CD4-positive, alpha-beta T cell treated with Interleukin-4 for 1 hour (primary cell): ENCODE measurements around the gene CHMP1A.

Experiments used
- DNase-seq, 2 donors: peaks; one replicate each; pipeline ENCODE4 v3.0.0-alpha.2; 2020 to 2022

Gene CHMP1A

DNA sequence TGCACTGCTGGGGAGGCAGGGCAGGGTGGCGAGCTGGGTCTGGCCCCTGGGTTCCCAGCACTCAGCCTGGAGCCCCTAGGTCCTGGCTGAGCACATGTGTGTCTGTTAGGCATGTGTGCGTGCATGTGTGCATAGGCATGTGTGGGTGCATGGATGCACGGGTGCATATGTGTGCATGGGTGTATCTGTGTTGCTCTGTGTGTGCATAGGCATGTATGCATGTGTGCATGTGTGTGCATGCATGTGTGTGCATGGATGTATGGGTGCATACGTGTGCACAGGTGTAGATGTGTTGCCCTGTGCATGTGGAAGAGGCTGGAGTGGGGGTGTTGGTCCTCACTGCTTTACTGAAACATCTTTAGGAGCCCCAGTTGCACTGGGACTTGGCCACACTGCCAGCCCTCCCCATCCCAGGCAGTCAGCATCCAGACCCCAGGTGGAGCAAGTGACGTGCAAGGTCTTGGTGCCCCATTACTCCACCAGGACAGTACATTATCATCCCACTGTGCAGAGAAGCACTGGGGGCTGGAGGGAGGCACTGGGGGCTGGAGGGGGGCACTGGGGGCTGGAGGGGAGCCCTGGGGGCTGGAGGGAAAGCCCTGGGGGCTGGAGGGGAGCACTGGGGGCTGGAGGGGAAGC is 54.4 kb downstream of the CHMP1A start:
- DNase-seq = no peak

DNA sequence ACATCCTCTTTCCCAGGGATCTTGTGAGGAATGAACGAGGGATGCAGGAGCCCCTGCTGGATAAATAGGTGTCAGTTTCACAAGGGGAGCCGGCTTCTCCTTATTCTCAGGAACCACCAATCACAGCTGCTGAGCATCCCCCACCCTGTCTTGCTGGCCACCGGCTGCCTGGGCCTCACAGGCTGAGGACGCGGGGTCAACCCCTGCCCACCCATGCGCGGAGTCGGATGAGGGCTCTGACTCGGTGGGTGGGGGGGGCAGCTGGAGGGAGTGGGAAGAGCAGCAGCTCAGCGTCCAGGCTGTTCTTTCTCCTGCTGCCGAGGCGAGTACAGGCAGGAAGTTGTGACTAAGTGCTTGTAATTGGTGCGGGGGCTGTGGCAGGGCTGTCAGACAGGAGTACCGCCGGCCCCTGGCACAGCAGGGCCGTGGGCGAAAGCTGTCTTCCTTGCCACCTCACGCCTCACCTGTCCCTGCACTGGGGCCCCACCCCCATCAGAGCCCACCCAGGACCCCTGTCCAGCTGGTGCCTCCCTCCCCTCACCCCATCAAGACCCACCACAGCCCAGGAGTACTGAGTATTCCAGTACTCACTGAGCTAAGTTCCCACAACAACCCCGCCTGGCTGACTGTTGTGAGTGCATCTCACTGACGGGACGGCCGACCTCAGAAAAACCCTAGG is 55.1 kb downstream of the CHMP1A start:
- DNase-seq = peak; percentile 35 to 45

DNA sequence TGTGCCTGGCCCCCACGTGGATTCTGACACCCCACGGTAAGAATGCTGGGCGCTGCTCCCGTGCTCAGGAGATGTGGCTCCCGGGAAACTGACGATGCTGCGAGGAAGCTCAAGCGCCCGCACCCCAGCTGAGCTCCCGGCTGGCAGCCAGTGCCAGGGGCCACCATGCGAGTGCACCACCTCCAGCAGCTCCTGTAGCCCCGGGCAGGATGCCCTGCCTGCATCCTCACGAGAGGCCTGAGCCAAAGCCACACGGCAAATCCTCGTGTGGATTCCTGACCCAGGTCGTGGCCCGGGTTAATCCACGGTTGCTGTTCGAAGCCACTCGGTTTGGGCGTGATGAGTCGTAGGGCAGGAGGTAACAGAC is 55.6 kb downstream of the CHMP1A start:
- no peak for DNase-seq

DNA sequence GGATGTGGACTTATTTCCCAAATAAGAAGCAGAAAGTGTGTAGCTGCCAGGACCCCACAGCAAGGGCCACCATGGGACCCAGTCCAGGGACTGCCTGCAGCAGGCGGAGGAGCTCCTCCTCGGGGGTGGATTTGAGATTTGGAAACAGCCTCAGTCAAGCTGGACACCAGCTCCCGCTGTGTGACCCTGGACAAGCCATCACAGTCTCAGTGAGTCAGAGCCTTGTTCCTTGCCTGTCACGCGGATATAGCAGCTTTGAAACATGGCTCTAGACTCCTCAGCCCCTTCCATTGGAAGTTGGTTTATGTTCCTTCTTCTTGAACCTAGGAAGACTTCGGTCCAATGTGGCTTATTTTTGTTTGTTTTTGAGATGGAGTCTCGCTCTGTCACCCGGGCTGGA is 56.6 kb downstream of the CHMP1A start:
- no peak for DNase-seq

DNA sequence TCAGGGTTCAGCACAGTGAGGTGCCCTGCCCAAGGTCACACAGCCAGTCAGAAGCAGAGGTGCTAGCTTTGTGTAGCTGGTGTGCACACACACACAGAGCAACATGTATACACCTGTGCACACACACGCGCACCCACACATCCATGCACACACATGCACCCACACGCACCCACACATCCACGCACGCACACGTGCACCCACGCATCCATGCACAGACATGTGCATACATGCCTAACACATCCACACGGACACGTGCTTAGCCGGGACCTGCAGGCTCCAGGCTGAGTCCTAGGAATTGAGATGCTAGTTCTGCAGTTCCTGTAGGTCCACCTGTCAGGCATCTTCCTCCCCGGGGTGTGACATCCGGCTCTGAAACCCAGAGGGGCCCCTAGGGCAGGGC is 57.1 kb downstream of the CHMP1A start:
- no peak for DNase-seq

DNA sequence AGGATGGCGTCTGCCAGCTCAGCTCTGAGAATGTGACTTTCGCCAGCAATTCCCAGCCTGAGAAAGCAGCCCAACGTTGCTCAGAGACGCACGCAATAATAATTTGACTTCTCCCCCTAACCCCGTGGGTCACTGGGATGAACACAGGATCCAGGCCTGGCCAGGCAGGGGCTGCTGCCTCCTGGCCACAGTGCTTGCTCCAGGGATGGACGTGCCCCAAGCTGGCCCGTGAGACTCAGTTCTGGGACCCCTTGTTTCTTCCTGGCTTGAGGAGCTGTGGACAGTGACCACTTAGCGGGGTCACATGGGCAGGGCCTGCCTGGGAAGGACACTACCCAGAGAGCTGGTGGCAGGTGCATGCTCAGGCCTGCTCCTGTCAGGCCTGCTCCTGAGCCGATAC is 57.6 kb downstream of the CHMP1A start:
- DNase-seq = no peak

DNA sequence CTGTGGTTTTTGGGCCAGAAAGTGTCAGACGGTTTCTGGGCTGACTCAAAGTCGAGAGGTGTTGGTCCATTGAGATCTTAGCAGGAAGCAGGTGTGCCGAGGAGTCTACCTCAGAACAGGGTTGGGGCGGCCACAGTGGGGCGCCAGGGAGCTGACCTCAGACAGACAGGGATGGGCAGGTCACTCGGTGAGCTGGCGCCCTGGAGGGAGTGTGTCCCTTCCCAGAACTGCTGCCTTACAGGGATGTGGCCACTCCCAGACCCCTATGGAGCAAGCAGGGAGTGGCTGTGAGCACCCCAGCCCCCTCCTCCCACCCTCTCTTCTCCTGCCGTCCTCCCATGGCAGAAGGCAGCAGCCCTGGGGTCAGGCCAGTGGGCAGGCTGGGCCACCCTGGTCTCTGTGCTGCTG is 58.1 kb downstream of the CHMP1A start:
- DNase-seq = no peak

DNA sequence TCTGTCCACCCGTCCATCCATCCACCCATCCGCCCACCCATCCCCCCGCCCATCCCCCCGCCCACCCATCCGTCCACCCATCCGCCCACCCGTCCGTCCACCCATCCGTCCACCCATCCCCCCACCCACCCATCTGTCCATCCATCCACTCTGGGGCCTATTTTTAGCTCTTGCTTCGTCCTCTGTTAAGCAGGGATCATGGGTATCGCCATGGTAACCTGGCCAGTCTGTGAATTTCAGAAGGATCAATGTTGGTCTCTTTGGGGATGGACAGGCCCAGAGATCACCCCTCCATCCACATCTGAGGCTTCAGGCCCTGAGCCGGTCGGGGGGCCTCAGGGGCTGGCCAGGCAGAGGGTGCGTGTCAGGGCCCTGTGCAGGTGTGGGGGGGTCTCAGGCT is 59.3 kb downstream of the CHMP1A start:
- DNase-seq = no peak

DNA sequence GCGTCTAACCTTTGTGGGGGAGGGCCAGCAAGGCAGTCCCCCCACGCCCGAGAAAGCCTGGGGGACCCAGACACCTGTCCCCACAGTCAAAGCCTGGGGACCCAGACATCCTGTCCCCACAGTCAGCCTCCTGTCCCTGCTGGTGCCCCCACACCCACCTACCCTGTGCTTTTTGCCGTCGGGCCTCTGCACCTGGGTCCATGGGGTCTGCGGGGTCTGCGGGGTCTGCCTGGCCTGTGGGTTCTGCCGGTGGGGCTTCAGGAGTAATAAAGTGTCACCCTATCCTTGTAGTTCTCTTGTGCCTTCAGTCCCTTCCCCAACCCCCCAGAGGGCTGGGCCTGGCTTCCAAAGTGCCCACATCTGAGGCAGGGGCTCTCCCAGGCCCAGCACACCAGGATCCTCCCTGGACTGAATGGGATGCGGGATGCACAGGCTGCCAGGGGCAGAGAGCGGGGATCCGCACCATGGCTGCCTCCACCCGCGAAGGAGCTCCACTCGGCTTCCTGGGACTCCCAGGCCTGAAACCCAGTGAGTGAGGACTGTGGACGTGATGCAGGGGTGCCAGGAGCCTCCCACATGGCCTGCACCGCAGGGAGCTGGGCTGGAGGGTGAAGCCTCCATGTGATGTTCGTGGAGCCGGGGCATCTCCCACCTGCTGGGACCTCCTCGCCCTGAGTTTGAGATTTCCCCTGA is 60.4 kb downstream of the CHMP1A start:
- no peak for DNase-seq

DNA sequence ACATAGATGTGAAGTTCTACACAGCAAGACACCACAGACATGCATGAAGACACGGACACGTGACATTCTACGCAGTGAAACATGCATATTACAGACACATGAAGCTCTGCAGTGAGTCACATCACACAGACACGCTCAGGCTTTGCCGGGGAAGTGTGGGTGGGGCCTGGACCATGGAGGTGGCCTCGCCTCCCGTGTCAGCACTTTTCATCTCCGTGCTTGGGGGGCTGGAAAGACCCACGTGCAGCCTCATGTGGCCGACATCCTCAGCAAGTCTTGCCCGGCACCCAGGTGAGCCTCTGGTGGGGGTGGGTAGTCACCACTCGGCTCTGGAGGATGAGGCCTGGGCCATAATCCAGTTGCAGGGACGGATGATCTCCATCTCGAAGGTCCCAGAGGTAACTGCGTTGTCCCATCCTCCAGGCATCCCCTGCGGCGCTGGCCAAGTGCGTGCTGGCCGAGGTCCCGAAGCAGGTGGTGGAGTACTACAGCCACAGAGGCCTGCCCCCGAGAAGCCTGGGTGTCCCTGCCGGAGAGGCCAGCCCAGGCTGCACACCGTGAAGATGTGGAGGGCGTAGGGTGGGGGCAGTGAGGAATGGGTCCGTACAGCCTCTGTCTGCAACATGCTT is 61.3 kb downstream of the CHMP1A start:
- DNase-seq = no peak

DNA sequence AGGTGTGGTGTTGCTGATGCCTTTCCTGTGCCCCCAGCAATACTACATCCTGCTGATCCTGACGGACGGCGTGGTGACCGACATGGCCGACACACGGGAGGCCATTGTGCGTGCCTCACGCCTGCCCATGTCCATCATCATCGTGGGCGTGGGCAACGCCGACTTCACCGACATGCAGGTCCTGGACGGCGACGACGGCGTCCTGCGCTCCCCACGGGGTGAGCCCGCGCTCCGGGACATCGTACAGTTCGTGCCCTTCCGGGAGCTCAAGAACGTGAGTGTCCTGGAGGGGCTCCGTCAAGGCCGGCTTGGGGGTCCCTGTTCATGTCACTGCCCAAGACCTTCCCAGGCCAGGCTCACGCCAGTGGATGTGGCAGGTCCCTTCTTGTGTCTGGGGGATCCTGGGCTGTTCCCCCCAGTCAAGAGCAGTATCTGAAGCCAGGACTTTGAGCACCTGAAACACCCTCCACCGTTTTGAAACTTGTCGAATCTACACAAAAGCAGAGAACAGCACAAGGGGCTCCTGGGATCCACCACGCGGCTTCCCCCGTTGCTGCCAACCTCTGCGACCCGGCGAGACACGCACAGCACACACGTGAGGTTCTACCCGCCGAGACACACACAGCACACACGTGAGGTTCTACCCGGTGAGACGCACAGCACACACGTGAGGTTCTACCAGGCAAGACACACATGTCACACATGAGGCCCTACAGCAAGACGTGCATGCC is 62.0 kb downstream of the CHMP1A start:
- no peak for DNase-seq
